GM12872 (cell line): Measurements from ENCODE around the gene RELB.

Source experiments
- CTCF ChIP-seq: IDR thresholded peaks from 3 replicates; pipeline ENCODE4 v1.5.1; 2011; ENCODE audit warnings: low read depth, mild to moderate bottlenecking, low read length, moderate library complexity; ENCODE audit not compliant: insufficient read depth

Gene RELB

GRCh38 chr19:45076029-45076850, 75.0 kb downstream of the RELB start, which contains the start of gene ZNF296:
Gene ZNF296, minus strand, starts transcription at chr19:45076478. Its CDS starts 105 bp downstream, at chr19:45076373.
- no peak for TF ChIP-seq CTCF

GRCh38 chr19:45076851-45077730, 75.8 kb downstream of the RELB start:
- TF ChIP-seq CTCF, result no peak

GRCh38 chr19:45078390-45079062, 77.3 kb downstream of the RELB start:
- no peak for TF ChIP-seq CTCF

GRCh38 chr19:45079063-45079910, 78.0 kb downstream of the RELB start, which contains the start of gene GEMIN7:
Gene GEMIN7, plus strand, starts transcription at chr19:45079260. Its CDS starts 10,855 bp downstream, at chr19:45090115.
- TF ChIP-seq CTCF, result no peak

- no peak for TF ChIP-seq CTCF
These were observed 78.7 kb downstream of the RELB start for GRCh38 chr19:45079911-45080370.

- no peak for TF ChIP-seq CTCF
These were observed 80.9 kb downstream of the RELB start for GRCh38 chr19:45082170-45082569.
